GM12878 (cell line): ENCODE measurements around the gene OR2B6. TPM values are rescaled to one million over a fixed set of nuclear protein-coding genes. Genes with fewer than 3 reads are reported as not detected.

ENCODE experiments used
- ATAC-seq: fragments of 200-7000 bp; cut with Tn5 transposase; 3 replicates; pipeline ENCODE4 v1.9.1; 2020; ENCODE audit warnings: mild to moderate bottlenecking, moderate library complexity
- BruUV-seq: library from RNA; stranded (reverse); fragments of 400-500 nt; replicated peaks from 2 replicates; lab custom pipeline; 2021; lab: Mats Ljungman, UMichigan
- CTCF ChIA-PET: fragments of 300-600 bp; sonication (Branson Sonifier 250); formaldehyde crosslinking; extraction: SDS; loops from one replicate; lab custom pipeline; 2021; ENCODE audit warnings: inconsistent platforms; lab: Yijun Ruan, JAX
- POLR2A ChIA-PET: fragments of 350-600 bp; formaldehyde crosslinking; extraction: SDS; loops from one replicate; lab custom pipeline; 2021; ENCODE audit warnings: inconsistent platforms; lab: Charles Lee
- RAD21 ChIA-PET: fragments of 300-600 bp; sonication (Branson Sonifier 250); formaldehyde crosslinking; loops from one replicate; lab custom pipeline; 2023; ENCODE audit warnings: antibody characterized with exemption; ENCODE audit not compliant: unreplicated experiment; lab: Charles Lee
- SMC1A ChIA-PET: fragments of 300-600 bp; sonication (Branson Sonifier 250); formaldehyde crosslinking; loops from one replicate; lab custom pipeline; 2023; ENCODE audit not compliant: unreplicated experiment, uncharacterized antibody; lab: Charles Lee
- DNase-seq: peaks from one replicate; pipeline ENCODE4 v3.0.0-alpha.2; 2011; ENCODE audit warnings: low read depth, low spot score
- FAIRE-seq: peaks from 3 replicates; lab custom pipeline; 2011; peaks lifted over from hg19 to GRCh38; lab: Jason Lieb, UNC
- H2AFZ ChIP-seq: 2 replicates; pipeline ENCODE4 v1.6.0; 2011; ENCODE audit warnings: low read depth, low read length, control low read depth; ENCODE audit not compliant: control insufficient read depth
- H3K27ac ChIP-seq: 2 replicates; pipeline ENCODE4 v1.5.1; 2011; ENCODE audit warnings: control low read depth; ENCODE audit not compliant: control insufficient read depth, insufficient read depth
- H3K27me3 ChIP-seq, 2 experiments: replicated peaks in 1 of 2; 2 replicates each; pipeline versions ENCODE4 v1.6.0 to v1.6.1; 2011; ENCODE audit warnings: low read length in 1 of 2; ENCODE audit not compliant: control insufficient read depth in 2 of 2, insufficient read depth in 2 of 2
- H3K36me3 ChIP-seq, 2 experiments: 2 replicates each; pipeline ENCODE4 v1.5.1; 2011; ENCODE audit warnings: low read length in 1 of 2; ENCODE audit not compliant: control insufficient read depth in 2 of 2, insufficient read depth in 2 of 2
- H3K4me1 ChIP-seq: 2 replicates; pipeline ENCODE4 v1.6.1; 2011; ENCODE audit warnings: mild to moderate bottlenecking, low read length, moderate library complexity, mixed read lengths; ENCODE audit not compliant: control insufficient read depth, insufficient read depth
- H3K4me2 ChIP-seq: 2 replicates; pipeline ENCODE4 v1.6.0; 2011; ENCODE audit warnings: control low read depth; ENCODE audit not compliant: control insufficient read depth, insufficient read depth
- H3K4me3 ChIP-seq: fragments of 200-600 bp; sonication (generic); 2 replicates; pipeline ENCODE4 v1.5.1; 2016
- H3K79me2 ChIP-seq: 2 replicates; pipeline ENCODE4 v1.6.0; 2011; ENCODE audit warnings: low read length; ENCODE audit not compliant: control insufficient read depth, insufficient read depth
- H3K9ac ChIP-seq: 2 replicates; pipeline ENCODE4 v1.8.0; 2011; ENCODE audit warnings: low read length, control low read depth, mixed read lengths; ENCODE audit not compliant: control insufficient read depth, insufficient read depth
- H3K9me3 ChIP-seq: replicated peaks from 3 replicates; pipeline ENCODE4 v1.5.1; 2011; ENCODE audit warnings: mild to moderate bottlenecking, low read length; ENCODE audit not compliant: control insufficient read depth, insufficient read depth
- H4K20me1 ChIP-seq: 2 replicates; pipeline ENCODE4 v1.6.0; 2011; ENCODE audit not compliant: control insufficient read depth, insufficient read depth
- ATF2 ChIP-seq: IDR thresholded peaks from 2 replicates; pipeline ENCODE4 v1.6.1; 2012; ENCODE audit warnings: low read length, inconsistent platforms
- CTCF ChIP-seq, 3 experiments: IDR thresholded peaks in 2 of 3; conservative IDR thresholded peaks in 1 of 3; 2 replicates each; pipeline ENCODE4 v1.5.1; 2011; ENCODE audit warnings: low read depth in 3 of 3, low read length in 3 of 3, mild to moderate bottlenecking in 3 of 3, control low read depth in 2 of 3, moderate library complexity in 2 of 3, inconsistent platforms in 1 of 3, mixed read lengths in 1 of 3; ENCODE audit not compliant: control insufficient read depth in 2 of 3, insufficient read depth in 1 of 3; ENCODE audit errors: extremely low read depth in 1 of 3
- E4F1 ChIP-seq: fragments of 450-650 bp; IDR thresholded peaks from 2 replicates; pipeline ENCODE4 v1.6.1; 2018; ENCODE audit warnings: borderline replicate concordance, mild to moderate bottlenecking; ENCODE audit not compliant: partially characterized antibody
- EGR1 ChIP-seq, 2 experiments: IDR thresholded peaks; 1 replicate in 1 of 2; 2 replicates in 1 of 2; pipeline ENCODE4 v1.6.1; 2011 to 2012; ENCODE audit warnings: low read depth in 2 of 2, low read length in 2 of 2, borderline replicate concordance in 1 of 2, mild to moderate bottlenecking in 1 of 2, moderate library complexity in 1 of 2
- POU2F2 ChIP-seq: IDR thresholded peaks from 3 replicates; pipeline ENCODE4 v1.6.1; 2011; ENCODE audit warnings: low read depth, mild to moderate bottlenecking, low read length, borderline replicate concordance
- RAD21 ChIP-seq: IDR thresholded peaks from 2 replicates; pipeline ENCODE4 v1.6.1; 2011; ENCODE audit warnings: mild to moderate bottlenecking, low read depth, low read length, moderate library complexity; ENCODE audit not compliant: insufficient read depth
- RB1 ChIP-seq: fragments of 450-650 bp; formaldehyde crosslinking; IDR thresholded peaks from 2 replicates; pipeline ENCODE4 v1.6.1; 2017; ENCODE audit warnings: mild to moderate bottlenecking, borderline replicate concordance
- REST ChIP-seq: IDR thresholded peaks from 2 replicates; pipeline ENCODE4 v1.6.1; 2012; ENCODE audit warnings: mild to moderate bottlenecking, low read depth, low read length
- ZBTB40 ChIP-seq: fragments of 450-650 bp; IDR thresholded peaks from 2 replicates; pipeline ENCODE4 v1.6.1; 2016; ENCODE audit warnings: mild to moderate bottlenecking, moderate library complexity, borderline replicate concordance
- WGBS: methylation state at CpG from one replicate; pipeline ENCODE4 v1.1.6; 2016; ENCODE audit warnings: low lambda C conversion rate; ENCODE audit not compliant: insufficient replicate concordance, insufficient coverage; ENCODE audit errors: missing lambda C conversion rate; 5-methylcytosine and 5-hydroxymethylcytosine counted together
- in situ Hi-C: fragments of 300-500 bp; cut with MboI; formaldehyde crosslinking; loops from 9 replicates; pipeline ENCODE4 v1.14.3; 2018; ENCODE audit warnings: mixed read lengths
- intact Hi-C: fragments of 100-400 bp; cut with micrococcal nuclease; formaldehyde crosslinking; loops from one replicate; pipeline ENCODE4 v1.14.2; 2022; ENCODE audit not compliant: unreplicated experiment
- polyA plus RNA-seq, 11 experiments: library from polyadenylated mRNA; depleted of rRNA in 4 of 11; unstranded in 6 of 11; stranded (reverse) in 5 of 11; fragments of >200 nt; fragmentation: Nextera tagmentation in 4 of 11; fragmentation: Illumina TruSeq in 1 of 11; extraction: Ambion mirVana in 4 of 11; extraction: Trizol in 1 of 11; gene quantifications; 1 replicate in 1 of 11; 2 replicates in 10 of 11; pipeline versions ENCODE4 v1.2.1 to v1.2.3, GENCODE V29; 2011 to 2016; ENCODE audit warnings: inconsistent platforms in 2 of 11, missing spikeins in 2 of 11, low read depth in 1 of 11
- total RNA-seq, 4 experiments: library from RNA; depleted of rRNA in 3 of 4; stranded (reverse); fragments of >200 nt in 3 of 4; fragmentation: Illumina TruSeq in 1 of 4; extraction: Trizol in 1 of 4; gene quantifications; 2 replicates each; pipeline versions ENCODE4 v1.2.1 to v1.2.3, GENCODE V29; 2013 to 2021

The OR2B6 gene
- total and polyA plus RNA-seq, 10 of the 15 experiments (the other 5 are each of a cell fraction or from before 2014, with no cell fraction given), result 0.29 to 10.3 (median 1.4) TPM; not detected in 1

GRCh38 chr6:27994616-27995015, 37.6 kb downstream of the OR2B6 start:
- 2% methylated on average over 2 of the region's 2 CpGs for WGBS
- Histone ChIP-seq H4K20me1 (no peaks in the 10 kb centered on the region), H3K9me3 (no peaks in the 10 kb centered on the region), H3K79me2 (no peaks in the 10 kb centered on the region), H3K27me3 (no peaks in the 10 kb centered on the region; a peak in 2 of 4 replicates), H2AFZ (no peak overlapping the region), H3K9ac (no peak overlapping the region), H3K36me3 (no peaks in the 10 kb centered on the region), H3K27ac (no peak overlapping the region), H3K4me3 (no peak overlapping the region), H3K4me2 (no peak overlapping the region), H3K4me1 (no peaks in the 10 kb centered on the region)
- no peak for FAIRE-seq
- ChIA-PET RAD21 (no interaction called here), SMC1A (interaction anchor here (1.4 kb wide), 1 partner anchor 11 kb away, joined by 4 read pairs; no protein-coding TSS in a partner anchor), POLR2A (no interaction called here), CTCF (no interaction called here)
- no TSS peak for BruUV-seq
- ATAC-seq, result no peak
- intact Hi-C loops, result no loop called here
- no peak for DNase-seq
- in situ Hi-C loops, result no loop called here
- TF ChIP-seq POU2F2 (no peak), RB1 (no peak), EGR1 (IDR thresholded peaks at IDR 0.05; ENCODE audit: borderline replicate concordance in 1 of 2, low read depth in 2 of 2, low read length in 2 of 2) (no peak), ATF2 (no peak), CTCF (IDR thresholded peaks at IDR 0.05 in 2 of 3, conservative IDR thresholded peaks at IDR 0.05 in 1 of 3; ENCODE audit: control insufficient read depth in 2 of 3, extremely low read depth in 1 of 3, insufficient read depth in 1 of 3, low read depth in 3 of 3, low read length in 3 of 3) (no peak), RAD21 (no peak), REST (no peak), ZBTB40 (no peak), E4F1 (no peak)
